Natural killer cell (primary cell): ENCODE data around the gene KLK10. TPM values are rescaled to one million over a fixed set of nuclear protein-coding genes. Genes with fewer than 3 reads are reported as not detected.

ENCODE experiments used
- ATAC-seq, 3 donors: fragments of 150-1000 bp in 2 of 3; fragments of 200-7000 bp in 1 of 3; cut with Tn5 transposase; 1 replicate in 1 of 3; 2 replicates in 2 of 3; pipeline ENCODE4 v1.10.0; 2021; ENCODE audit warnings: mild to moderate bottlenecking in 2 of 3, moderate library complexity in 2 of 3
- DNase-seq, 2 donors: peaks; one replicate each; pipeline versions ENCODE4 v3.0.0 to v3.0.0-alpha.2; 2013 to 2021; ENCODE audit warnings: mixed read lengths in 1 of 2
- H3K27ac ChIP-seq: one replicate; pipeline ENCODE4 v1.5.1; 2013; ENCODE audit warnings: mild to moderate bottlenecking, low read length
- H3K27me3 ChIP-seq: one replicate; pipeline ENCODE4 v1.6.1; 2013; ENCODE audit warnings: low read length; ENCODE audit not compliant: control insufficient read depth, insufficient read depth
- H3K36me3 ChIP-seq: one replicate; pipeline ENCODE4 v1.6.1; 2013; ENCODE audit warnings: low read length; ENCODE audit not compliant: control insufficient read depth, insufficient read depth
- H3K4me1 ChIP-seq: one replicate; pipeline ENCODE4 v1.6.1; 2013; ENCODE audit warnings: low read length; ENCODE audit not compliant: control insufficient read depth, insufficient read depth
- H3K4me3 ChIP-seq: one replicate; pipeline ENCODE4 v1.5.1; 2013; ENCODE audit warnings: low read length
- H3K9me3 ChIP-seq: one replicate; pipeline ENCODE4 v1.6.1; 2013; ENCODE audit warnings: low read length; ENCODE audit not compliant: control insufficient read depth, insufficient read depth
- H3K27ac Mint-ChIP-seq, 2 donors: one replicate each; pipeline ENCODE4 v1.8.0; 2022; ENCODE audit warnings: mild to moderate bottlenecking in 2 of 2, mixed read lengths in 2 of 2, moderate library complexity in 1 of 2
- H3K27me3 Mint-ChIP-seq, 2 donors: one replicate each; pipeline ENCODE4 v1.8.0; 2022; ENCODE audit warnings: low read depth in 2 of 2, mixed read lengths in 2 of 2
- H3K36me3 Mint-ChIP-seq: one replicate; pipeline ENCODE4 v1.8.0; 2022; ENCODE audit warnings: mixed read lengths
- H3K4me1 Mint-ChIP-seq, 2 donors: one replicate each; pipeline ENCODE4 v1.8.0; 2022; ENCODE audit warnings: mixed read lengths in 2 of 2
- H3K4me3 Mint-ChIP-seq: one replicate; pipeline ENCODE4 v1.8.0; 2022; ENCODE audit warnings: mild to moderate bottlenecking, moderate library complexity, mixed read lengths
- H3K9me3 Mint-ChIP-seq, 2 donors: one replicate each; pipeline ENCODE4 v1.8.0; 2022; ENCODE audit warnings: mixed read lengths in 2 of 2
- WGBS: methylation state at CpG from one replicate; pipeline ENCODE4 v1.1.7; 2013; ENCODE audit warnings: missing lambda C conversion rate; ENCODE audit not compliant: insufficient coverage; 5-methylcytosine and 5-hydroxymethylcytosine counted together
- intact Hi-C: fragments of 100-400 bp; cut with micrococcal nuclease; formaldehyde crosslinking; loops from one replicate; pipeline ENCODE4 v1.14.2; 2022
- total RNA-seq, 4 donors: library from RNA; stranded (reverse); fragments of 120-200 nt in 1 of 4; gene quantifications; one replicate each; pipeline versions ENCODE4 v1.2.3 to v1.2.4, GENCODE V29; 2013 to 2022
- TF ChIP-seq, protein P1 (sequence below): fragments of 200-600 bp; IDR thresholded peaks from one replicate; pipeline ENCODE4 v1.8.0; 2022; ENCODE audit warnings: antibody characterized with exemption

KLK10 gene
- total RNA-seq, 3 donors from 2014 or later (not counting 1 experiment from before 2014, with no cell fraction given): not detected

DNA sequence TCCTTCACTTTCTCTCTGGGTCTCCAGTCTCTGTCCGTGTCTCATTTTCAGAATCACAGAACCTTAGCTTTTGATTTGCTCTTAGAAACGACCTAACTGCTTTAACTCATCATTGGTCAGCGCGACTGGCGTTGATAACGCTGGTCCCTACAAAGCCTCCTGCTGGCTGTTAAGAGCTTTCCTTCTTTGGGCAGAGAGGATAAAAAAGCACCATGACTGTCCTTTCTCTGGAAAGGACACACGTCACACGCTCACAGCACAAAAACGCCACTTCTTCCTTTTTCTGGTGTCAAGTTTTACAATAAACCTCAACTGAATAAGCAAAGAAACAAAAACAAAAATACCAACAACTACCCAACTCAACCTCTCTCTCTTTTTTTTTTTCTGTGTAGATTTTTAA is 17.0 kb upstream of the KLK10 start:
- DNase-seq (no peak), ATAC-seq (no peak)
- intact Hi-C loops: no loop called here
- H3K4me3 ChIP-seq: no peak overlapping the region
- no peaks in the 10 kb centered on the region for H3K9me3 Mint-ChIP-seq
- peaks cover 18 to 21% of the 10 kb centered on the region in 2 donors for H3K27me3 Mint-ChIP-seq
- no peak overlapping the region for H3K4me3 Mint-ChIP-seq
- H3K36me3 ChIP-seq: no peaks in the 10 kb centered on the region
- H3K27ac Mint-ChIP-seq: no peak overlapping the region
- TF ChIP-seq, protein P1, sequence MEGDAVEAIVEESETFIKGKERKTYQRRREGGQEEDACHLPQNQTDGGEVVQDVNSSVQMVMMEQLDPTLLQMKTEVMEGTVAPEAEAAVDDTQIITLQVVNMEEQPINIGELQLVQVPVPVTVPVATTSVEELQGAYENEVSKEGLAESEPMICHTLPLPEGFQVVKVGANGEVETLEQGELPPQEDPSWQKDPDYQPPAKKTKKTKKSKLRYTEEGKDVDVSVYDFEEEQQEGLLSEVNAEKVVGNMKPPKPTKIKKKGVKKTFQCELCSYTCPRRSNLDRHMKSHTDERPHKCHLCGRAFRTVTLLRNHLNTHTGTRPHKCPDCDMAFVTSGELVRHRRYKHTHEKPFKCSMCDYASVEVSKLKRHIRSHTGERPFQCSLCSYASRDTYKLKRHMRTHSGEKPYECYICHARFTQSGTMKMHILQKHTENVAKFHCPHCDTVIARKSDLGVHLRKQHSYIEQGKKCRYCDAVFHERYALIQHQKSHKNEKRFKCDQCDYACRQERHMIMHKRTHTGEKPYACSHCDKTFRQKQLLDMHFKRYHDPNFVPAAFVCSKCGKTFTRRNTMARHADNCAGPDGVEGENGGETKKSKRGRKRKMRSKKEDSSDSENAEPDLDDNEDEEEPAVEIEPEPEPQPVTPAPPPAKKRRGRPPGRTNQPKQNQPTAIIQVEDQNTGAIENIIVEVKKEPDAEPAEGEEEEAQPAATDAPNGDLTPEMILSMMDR: no peak
- no peaks in the 10 kb centered on the region for H3K4me1 Mint-ChIP-seq
- no peaks in the 10 kb centered on the region for H3K4me1 ChIP-seq
- no peaks in the 10 kb centered on the region for H3K36me3 Mint-ChIP-seq
- no peaks in the 10 kb centered on the region for H3K27me3 ChIP-seq
- no peaks in the 10 kb centered on the region for H3K9me3 ChIP-seq
- no peak overlapping the region for H3K27ac ChIP-seq
- 68% methylated on average over 9 of the region's 9 CpGs for WGBS

DNA sequence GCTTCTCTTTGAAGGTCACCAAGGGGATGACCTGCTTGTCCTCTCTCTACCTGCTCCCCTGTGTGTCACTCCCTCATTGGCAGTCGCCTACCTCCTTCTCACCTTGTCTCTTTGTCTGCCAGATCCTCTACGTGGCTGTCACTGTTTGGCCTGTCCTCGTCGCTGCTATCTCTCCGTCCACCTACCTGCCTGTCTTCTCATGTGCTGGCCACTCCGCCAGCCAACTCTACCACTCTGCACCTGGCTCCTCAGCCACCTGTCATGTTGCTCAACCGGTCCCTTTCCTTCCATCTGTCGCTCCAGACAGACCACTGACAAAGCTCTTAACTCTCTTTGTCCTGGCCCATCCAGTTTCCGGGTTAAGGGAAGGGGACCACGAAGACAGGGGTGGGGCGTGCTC is 15.2 kb upstream of the KLK10 start, which contains the start of gene KLK12:
KLK12 (minus strand) TSS at position 299 of the 400 bp plus-strand sequence. CDS start 381 bp downstream, outside the sequence.
- no peaks in the 10 kb centered on the region for H3K27me3 ChIP-seq
- Mint-ChIP-seq H3K36me3 (no peaks in the 10 kb centered on the region), H3K27ac (no peak within 1 kb of the TSS), H3K4me1 (no peaks in the 10 kb centered on the region), H3K4me3 (no peak within 1 kb of the TSS), H3K27me3 (peaks cover 28 to 29% of the 10 kb centered on the region in 2 donors), H3K9me3 (no peaks in the 10 kb centered on the region)
- H3K4me1 ChIP-seq: no peaks in the 10 kb centered on the region
- 55% methylated on average over 10 of the region's 11 CpGs for WGBS
- DNase-seq (no peak), ATAC-seq (no peak)
- intact Hi-C loops: no loop called here
- H3K36me3 ChIP-seq: no peaks in the 10 kb centered on the region
- H3K4me3 ChIP-seq: no peak within 1 kb of the TSS
- no peaks in the 10 kb centered on the region for H3K9me3 ChIP-seq
- no peak within 1 kb of the TSS for H3K27ac ChIP-seq
- TF ChIP-seq, protein P1: no peak

- Histone ChIP-seq H3K9me3 (no peaks in the 10 kb centered on the region), H3K27ac (no peak overlapping the region), H3K4me1 (no peaks in the 10 kb centered on the region), H3K36me3 (no peaks in the 10 kb centered on the region), H3K27me3 (no peaks in the 10 kb centered on the region), H3K4me3 (no peak overlapping the region)
- intact Hi-C loops: no loop called here
- ATAC-seq (no peak), DNase-seq (no peak)
- no peak overlapping the region for H3K27ac Mint-ChIP-seq
- H3K27me3 Mint-ChIP-seq: peaks cover 28 to 35% of the 10 kb centered on the region in 2 donors
- no peaks in the 10 kb centered on the region for H3K4me1 Mint-ChIP-seq
- H3K4me3 Mint-ChIP-seq: no peak overlapping the region
- no peaks in the 10 kb centered on the region for H3K9me3 Mint-ChIP-seq
- TF ChIP-seq, protein P1: no peak
- 90% methylated on average over 28 of the region's 28 CpGs for WGBS
- H3K36me3 Mint-ChIP-seq: no peaks in the 10 kb centered on the region
Observed at GRCh38 chr19:51031880-51032225, 12.3 kb upstream of the KLK10 start.

DNA sequence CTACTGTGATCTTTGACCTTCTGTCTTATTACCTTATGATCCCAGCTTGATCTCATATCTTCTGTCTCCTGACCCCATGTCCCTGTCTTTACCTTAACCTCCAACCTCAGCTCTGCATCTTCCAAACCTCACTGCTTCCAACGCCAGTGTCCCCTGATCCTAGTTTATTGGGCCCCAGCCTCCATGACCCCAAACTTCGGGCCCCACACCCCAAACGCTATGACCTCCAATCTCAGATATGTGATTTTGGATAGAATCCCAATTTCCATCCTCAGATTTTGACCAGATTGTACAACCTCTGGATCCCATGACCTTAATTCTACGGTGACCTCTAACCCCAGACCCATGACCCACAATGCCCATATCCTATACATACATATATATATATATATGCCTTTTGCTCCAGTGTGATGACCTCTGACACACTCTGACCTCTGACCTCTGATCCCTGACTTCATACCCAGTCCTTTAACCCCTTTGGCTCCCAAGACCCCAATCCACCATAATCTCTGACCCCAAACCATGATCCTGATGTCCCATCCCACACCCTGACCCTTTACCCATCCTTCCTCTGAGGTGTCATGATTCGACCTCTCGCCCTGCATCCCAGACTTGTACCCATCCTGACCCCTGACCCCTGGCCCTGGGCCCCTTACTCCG is 11.8 kb upstream of the KLK10 start:
- ATAC-seq: no peak
- Mint-ChIP-seq H3K36me3 (no peaks in the 10 kb centered on the region), H3K27ac (no peak overlapping the region), H3K4me3 (no peak overlapping the region), H3K9me3 (no peaks in the 10 kb centered on the region), H3K27me3 (peaks cover 28 to 38% of the 10 kb centered on the region in 2 donors), H3K4me1 (no peaks in the 10 kb centered on the region)
- intact Hi-C loops: no loop called here
- DNase-seq: no peak
- Histone ChIP-seq H3K4me1 (no peaks in the 10 kb centered on the region), H3K36me3 (no peaks in the 10 kb centered on the region), H3K27ac (no peak overlapping the region), H3K27me3 (no peaks in the 10 kb centered on the region), H3K9me3 (no peaks in the 10 kb centered on the region), H3K4me3 (no peak overlapping the region)
- 90% methylated on average over 6 of the region's 7 CpGs for WGBS
- TF ChIP-seq, protein P1: no peak
